Measurements from ENCODE around the gene NNAT. TPM values are rescaled to one million over a fixed set of nuclear protein-coding genes. Genes with fewer than 3 reads are reported as not detected.
A peak's percentile ranks its signal among the peaks of the same experiment; 100 is the strongest.
"Not testable (repeated sequence)": the region's sequence is repeated elsewhere in the genome, so short reads cannot be mapped to it uniquely, and the experiment has no call there.

Gene NNAT
- polyA plus RNA-seq (ENCODE audit: low read depth in 6 of 6): under 1 TPM in 1 of 6 donors, not detected in 5; 0.39 TPM

GRCh38 chr20:37521061-37521771 lies at the start of gene NNAT:
TSS of gene NNAT (plus strand) at chr20:37521250. CDS start at chr20:37521332, 82 bp downstream.
- H3K27ac Mint-ChIP-seq: peak within 1 kb of the TSS in 3 of 6 donors; percentile 5 to 85 (median 33)
- H3K36me3 Mint-ChIP-seq: peaks cover 11 to 19% of the 10 kb centered on the region in 2 donors
- no peaks in the 10 kb centered on the region for H3K27me3 Mint-ChIP-seq
- no peaks in the 10 kb centered on the region for H3K9me3 Mint-ChIP-seq
- no peak for DNase-seq
- peak; percentile 23 to 33 for ATAC-seq (ENCODE audit: low read depth in 2 of 2)
- H3K4me3 Mint-ChIP-seq: peak within 1 kb of the TSS; percentile 61 to 89 (median 80)
- H3K4me1 Mint-ChIP-seq: peaks cover 56 to 69% (median 68%) of the 10 kb centered on the region in 3 donors

GRCh38 chr20:37471741-37472235 lies 49.3 kb upstream of the NNAT start:
- no peak for ATAC-seq (ENCODE audit: low read depth in 2 of 2)
- H3K4me1 Mint-ChIP-seq: peaks cover 6 to 8% (median 6%) of the 10 kb centered on the region in 3 donors
- peaks cover 0 to 9% (median 2%) of the 10 kb centered on the region in 7 donors for H3K9me3 Mint-ChIP-seq
- no peak overlapping the region for H3K27ac Mint-ChIP-seq
- no peak for DNase-seq
- peaks cover 8 to 40% (median 33%) of the 10 kb centered on the region in 3 donors for H3K27me3 Mint-ChIP-seq
- no peak overlapping the region for H3K4me3 Mint-ChIP-seq
- H3K36me3 Mint-ChIP-seq: peaks cover 0 to 7% of the 10 kb centered on the region in 2 donors

GRCh38 chr20:37472435-37472834 lies 48.6 kb upstream of the NNAT start:
- not testable (repeated sequence) for H3K27ac Mint-ChIP-seq; H3K9me3 Mint-ChIP-seq; H3K36me3 Mint-ChIP-seq; DNase-seq; ATAC-seq (ENCODE audit: low read depth in 2 of 2); H3K4me1 Mint-ChIP-seq; H3K4me3 Mint-ChIP-seq
- peaks cover 9 to 33% (median 28%) of the 10 kb centered on the region in 3 donors for H3K27me3 Mint-ChIP-seq

- H3K36me3 Mint-ChIP-seq: peaks cover 0 to 7% of the 10 kb centered on the region in 2 donors
- peaks cover 0 to 9% (median 2%) of the 10 kb centered on the region in 7 donors for H3K9me3 Mint-ChIP-seq
- no peak overlapping the region for H3K27ac Mint-ChIP-seq
- peaks cover 9 to 42% (median 37%) of the 10 kb centered on the region in 3 donors for H3K27me3 Mint-ChIP-seq
- peaks cover 6 to 8% (median 6%) of the 10 kb centered on the region in 3 donors for H3K4me1 Mint-ChIP-seq
- no peak for ATAC-seq (ENCODE audit: low read depth in 2 of 2)
- no peak for DNase-seq
- H3K4me3 Mint-ChIP-seq: no peak overlapping the region
Measured at GRCh38 chr20:37473249-37474000, 47.6 kb upstream of the NNAT start.

- peaks cover 0 to 6% (median 3%) of the 10 kb centered on the region in 3 donors for H3K4me1 Mint-ChIP-seq
- DNase-seq (no peak), ATAC-seq (ENCODE audit: low read depth in 2 of 2) (no peak)
- peak overlapping the region in 1 of 8 donors; percentile 35 for H3K4me3 Mint-ChIP-seq
- peaks cover 0 to 9% (median 2%) of the 10 kb centered on the region in 7 donors for H3K9me3 Mint-ChIP-seq
- H3K27me3 Mint-ChIP-seq: peaks cover 9 to 43% (median 39%) of the 10 kb centered on the region in 3 donors
- H3K36me3 Mint-ChIP-seq: peaks cover 0 to 7% of the 10 kb centered on the region in 2 donors
- no peak overlapping the region for H3K27ac Mint-ChIP-seq
Measured at GRCh38 chr20:37474386-37474785, 46.7 kb upstream of the NNAT start.

GRCh38 chr20:37475252-37475651 lies 45.8 kb upstream of the NNAT start:
- Mint-ChIP-seq H3K27me3 (peaks cover 15 to 42% (median 39%) of the 10 kb centered on the region in 3 donors), H3K27ac (no peak overlapping the region), H3K9me3 (peaks cover 0 to 9% (median 2%) of the 10 kb centered on the region in 7 donors), H3K36me3 (peaks cover 0 to 14% of the 10 kb centered on the region in 2 donors), H3K4me1 (peaks cover 0 to 6% (median 0%) of the 10 kb centered on the region in 3 donors), H3K4me3 (no peak overlapping the region)
- no peak for DNase-seq
- ATAC-seq (ENCODE audit: low read depth in 2 of 2): no peak

GRCh38 chr20:37477041-37477440 lies 44.0 kb upstream of the NNAT start:
- H3K4me1 Mint-ChIP-seq: peaks cover 0 to 6% (median 0%) of the 10 kb centered on the region in 3 donors
- H3K4me3 Mint-ChIP-seq: no peak overlapping the region
- no peak overlapping the region for H3K27ac Mint-ChIP-seq
- DNase-seq: no peak
- H3K36me3 Mint-ChIP-seq: peaks cover 0 to 32% of the 10 kb centered on the region in 2 donors
- peaks cover 5 to 10% (median 5%) of the 10 kb centered on the region in 7 donors for H3K9me3 Mint-ChIP-seq
- no peak for ATAC-seq (ENCODE audit: low read depth in 2 of 2)
- peaks cover 23 to 55% (median 52%) of the 10 kb centered on the region in 3 donors for H3K27me3 Mint-ChIP-seq

- peaks cover 0 to 33% of the 10 kb centered on the region in 2 donors for H3K36me3 Mint-ChIP-seq
- ATAC-seq (ENCODE audit: low read depth in 2 of 2) (no peak), DNase-seq (no peak)
- H3K4me1 Mint-ChIP-seq: peaks cover 0 to 6% (median 0%) of the 10 kb centered on the region in 3 donors
- H3K9me3 Mint-ChIP-seq: peaks cover 5 to 12% (median 9%) of the 10 kb centered on the region in 7 donors
- H3K4me3 Mint-ChIP-seq: no peak overlapping the region
- H3K27ac Mint-ChIP-seq: no peak overlapping the region
- H3K27me3 Mint-ChIP-seq: peaks cover 26 to 55% (median 51%) of the 10 kb centered on the region in 3 donors
Measured at GRCh38 chr20:37479266-37479665, 41.8 kb upstream of the NNAT start.

GRCh38 chr20:37479925-37480691 lies 40.9 kb upstream of the NNAT start:
- peak overlapping the region in 1 of 6 donors; percentile 59 for H3K27ac Mint-ChIP-seq
- peaks cover 5 to 12% (median 9%) of the 10 kb centered on the region in 7 donors for H3K9me3 Mint-ChIP-seq
- H3K4me1 Mint-ChIP-seq: no peaks in the 10 kb centered on the region
- DNase-seq (no peak), ATAC-seq (ENCODE audit: low read depth in 2 of 2) (no peak)
- H3K4me3 Mint-ChIP-seq: peak overlapping the region in 1 of 8 donors; percentile 20
- H3K27me3 Mint-ChIP-seq: peaks cover 31 to 51% (median 49%) of the 10 kb centered on the region in 3 donors
- H3K36me3 Mint-ChIP-seq: peaks cover 0 to 33% of the 10 kb centered on the region in 2 donors

- H3K27me3 Mint-ChIP-seq: peaks cover 32 to 50% (median 49%) of the 10 kb centered on the region in 3 donors
- H3K4me3 Mint-ChIP-seq: no peak overlapping the region
- peaks cover 3 to 12% (median 8%) of the 10 kb centered on the region in 7 donors for H3K9me3 Mint-ChIP-seq
- ATAC-seq (ENCODE audit: low read depth in 2 of 2) (no peak), DNase-seq (no peak)
- H3K27ac Mint-ChIP-seq: peak overlapping the region in 1 of 6 donors; percentile 59
- peaks cover 0 to 27% of the 10 kb centered on the region in 2 donors for H3K36me3 Mint-ChIP-seq
- H3K4me1 Mint-ChIP-seq: peaks cover 0 to 6% (median 4%) of the 10 kb centered on the region in 3 donors
Measured at GRCh38 chr20:37480919-37481318, 40.1 kb upstream of the NNAT start.

- H3K4me3 Mint-ChIP-seq: no peak overlapping the region
- peaks cover 0 to 26% of the 10 kb centered on the region in 2 donors for H3K36me3 Mint-ChIP-seq
- ATAC-seq (ENCODE audit: low read depth in 2 of 2) (no peak), DNase-seq (no peak)
- peaks cover 0 to 9% (median 4%) of the 10 kb centered on the region in 3 donors for H3K4me1 Mint-ChIP-seq
- H3K9me3 Mint-ChIP-seq: peaks cover 2 to 11% (median 8%) of the 10 kb centered on the region in 7 donors
- no peak overlapping the region for H3K27ac Mint-ChIP-seq
- peaks cover 29 to 53% (median 51%) of the 10 kb centered on the region in 3 donors for H3K27me3 Mint-ChIP-seq
Measured at GRCh38 chr20:37481610-37482009, 39.4 kb upstream of the NNAT start.

GRCh38 chr20:37484331-37484730 lies 36.7 kb upstream of the NNAT start:
- Mint-ChIP-seq H3K9me3 (peaks cover 3 to 11% (median 7%) of the 10 kb centered on the region in 7 donors), H3K27ac (peak overlapping the region in 1 of 6 donors; percentile 49), H3K27me3 (peaks cover 26 to 47% (median 42%) of the 10 kb centered on the region in 3 donors), H3K4me1 (peaks cover 11 to 23% (median 12%) of the 10 kb centered on the region in 3 donors), H3K36me3 (peaks cover 0 to 34% of the 10 kb centered on the region in 2 donors), H3K4me3 (no peak overlapping the region)
- ATAC-seq (ENCODE audit: low read depth in 2 of 2): no peak
- no peak for DNase-seq
